ENCODE results near the gene NOS1AP. TPM values are rescaled to one million over a fixed set of nuclear protein-coding genes. Genes with fewer than 3 reads are reported as not detected.

The NOS1AP gene
- total RNA-seq, 4 donors from 2014 or later, result 8.5 to 34.8 (median 14.1) TPM

DNA sequence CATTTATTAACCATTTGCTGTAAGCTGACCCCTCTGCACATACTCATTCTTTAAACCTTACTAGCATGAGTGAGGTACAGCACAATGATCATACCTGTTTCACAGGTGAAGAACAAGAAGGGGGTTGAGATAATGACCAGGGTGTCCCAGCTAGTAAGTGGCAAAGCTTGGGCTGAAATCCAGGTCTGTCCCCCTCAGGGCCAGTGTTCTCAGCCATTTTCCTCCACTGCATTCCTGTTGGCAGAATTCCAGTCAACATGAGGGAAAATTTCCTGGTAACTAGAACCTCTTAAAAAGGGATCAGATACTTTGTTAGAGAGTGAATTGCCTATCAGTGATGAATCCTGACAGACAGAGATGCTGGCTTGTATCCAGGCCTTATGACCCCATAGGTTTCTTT is 259.0 kb downstream of the NOS1AP start:
- no peak for DNase-seq
- Histone ChIP-seq H3K27me3 (no peaks in the 10 kb centered on the region), H3K4me3 (no peak overlapping the region), H3K36me3 (no peaks in the 10 kb centered on the region), H3K27ac (no peak overlapping the region), H3K4me1 (no peaks in the 10 kb centered on the region), H3K9me3 (no peaks in the 10 kb centered on the region)
- TF ChIP-seq, protein P1, sequence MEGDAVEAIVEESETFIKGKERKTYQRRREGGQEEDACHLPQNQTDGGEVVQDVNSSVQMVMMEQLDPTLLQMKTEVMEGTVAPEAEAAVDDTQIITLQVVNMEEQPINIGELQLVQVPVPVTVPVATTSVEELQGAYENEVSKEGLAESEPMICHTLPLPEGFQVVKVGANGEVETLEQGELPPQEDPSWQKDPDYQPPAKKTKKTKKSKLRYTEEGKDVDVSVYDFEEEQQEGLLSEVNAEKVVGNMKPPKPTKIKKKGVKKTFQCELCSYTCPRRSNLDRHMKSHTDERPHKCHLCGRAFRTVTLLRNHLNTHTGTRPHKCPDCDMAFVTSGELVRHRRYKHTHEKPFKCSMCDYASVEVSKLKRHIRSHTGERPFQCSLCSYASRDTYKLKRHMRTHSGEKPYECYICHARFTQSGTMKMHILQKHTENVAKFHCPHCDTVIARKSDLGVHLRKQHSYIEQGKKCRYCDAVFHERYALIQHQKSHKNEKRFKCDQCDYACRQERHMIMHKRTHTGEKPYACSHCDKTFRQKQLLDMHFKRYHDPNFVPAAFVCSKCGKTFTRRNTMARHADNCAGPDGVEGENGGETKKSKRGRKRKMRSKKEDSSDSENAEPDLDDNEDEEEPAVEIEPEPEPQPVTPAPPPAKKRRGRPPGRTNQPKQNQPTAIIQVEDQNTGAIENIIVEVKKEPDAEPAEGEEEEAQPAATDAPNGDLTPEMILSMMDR (IDR thresholded peaks at IDR 0.05), result no peak
- TF ChIP-seq POLR2AphosphoS5 (IDR thresholded peaks at IDR 0.05) (no peak), POLR2A (IDR thresholded peaks at IDR 0.05) (no peak), EP300 (IDR thresholded peaks at IDR 0.05; ENCODE audit: low read depth) (no peak)
- in situ Hi-C loops (cut with MboI; ENCODE audit: low pct_ligation_motif_present in 1 of 4, low pct_unique_long_range_greater_than_20kb in 1 of 4, low sequenced_read_pairs in 3 of 4) (no loop called here), intact Hi-C loops (cut with DNase I; ENCODE audit: low total_unique reads) (no loop called here)

DNA sequence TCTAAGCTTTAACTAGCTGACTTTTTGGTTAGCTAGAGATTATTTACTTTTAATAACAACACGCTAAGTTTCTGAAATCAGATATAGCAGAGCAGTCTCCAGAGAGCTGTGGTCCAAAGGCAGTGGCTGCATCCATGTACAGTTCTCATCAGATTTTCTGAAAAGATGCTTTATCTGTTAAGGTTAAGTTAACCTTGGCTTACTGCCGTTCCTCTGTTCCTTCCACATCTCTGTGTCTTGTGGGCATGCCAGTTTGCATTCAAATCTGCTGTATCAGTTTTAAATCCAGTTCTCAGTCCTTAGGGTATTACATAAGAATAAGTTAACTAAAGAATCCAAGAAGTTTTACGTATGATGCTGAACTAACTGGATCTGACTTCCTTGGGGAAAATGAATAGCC is 260.3 kb downstream of the NOS1AP start:
- TF ChIP-seq EP300 (IDR thresholded peaks at IDR 0.05; ENCODE audit: low read depth) (no peak), POLR2A (IDR thresholded peaks at IDR 0.05) (no peak), POLR2AphosphoS5 (IDR thresholded peaks at IDR 0.05) (no peak)
- TF ChIP-seq, protein P1 (IDR thresholded peaks at IDR 0.05), result no peak
- in situ Hi-C loops (cut with MboI; ENCODE audit: low pct_ligation_motif_present in 1 of 4, low pct_unique_long_range_greater_than_20kb in 1 of 4, low sequenced_read_pairs in 3 of 4), result no loop called here
- H3K36me3 ChIP-seq, result no peaks in the 10 kb centered on the region
- DNase-seq, result no peak
- H3K9me3 ChIP-seq, result no peaks in the 10 kb centered on the region
- intact Hi-C loops (cut with DNase I; ENCODE audit: low total_unique reads), result no loop called here
- no peak overlapping the region for H3K27ac ChIP-seq
- H3K4me3 ChIP-seq, result no peak overlapping the region
- no peaks in the 10 kb centered on the region for H3K27me3 ChIP-seq
- H3K4me1 ChIP-seq, result no peaks in the 10 kb centered on the region
- 51 to 86% methylated on average over 3 of the region's 3 CpGs for WGBS, 2 donors (ENCODE audit: low coverage in 1 of 2)

DNA sequence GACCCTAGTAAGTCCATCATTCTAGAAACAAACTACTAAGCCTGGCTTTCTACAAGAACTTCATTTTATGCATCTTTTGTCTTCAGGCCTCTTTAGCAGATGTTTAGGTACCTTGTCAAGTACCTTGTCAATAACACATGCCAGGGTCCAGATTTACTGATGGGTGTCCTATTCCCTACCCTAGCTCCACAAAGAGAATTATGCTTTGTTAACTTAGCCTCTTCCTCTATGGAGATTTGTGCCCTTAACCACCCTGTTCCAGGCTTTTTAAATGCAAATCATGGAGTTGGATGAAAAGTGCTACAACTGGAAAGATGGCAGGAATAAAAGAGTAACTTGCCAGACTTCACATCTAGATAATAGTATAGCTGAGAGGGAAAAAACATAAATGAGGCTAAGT is 264.5 kb downstream of the NOS1AP start:
- in situ Hi-C loops (cut with MboI; ENCODE audit: low pct_ligation_motif_present in 1 of 4, low pct_unique_long_range_greater_than_20kb in 1 of 4, low sequenced_read_pairs in 3 of 4) (no loop called here), intact Hi-C loops (cut with DNase I; ENCODE audit: low total_unique reads) (no loop called here)
- TF ChIP-seq POLR2A (IDR thresholded peaks at IDR 0.05), result no peak
- TF ChIP-seq, protein P1 (IDR thresholded peaks at IDR 0.05), result no peak
- TF ChIP-seq POLR2AphosphoS5 (IDR thresholded peaks at IDR 0.05), result no peak
- no peak for TF ChIP-seq EP300 (IDR thresholded peaks at IDR 0.05; ENCODE audit: low read depth)
- Histone ChIP-seq H3K4me1 (no peaks in the 10 kb centered on the region), H3K27me3 (no peaks in the 10 kb centered on the region), H3K4me3 (no peak overlapping the region), H3K27ac (no peak overlapping the region), H3K36me3 (no peaks in the 10 kb centered on the region), H3K9me3 (no peaks in the 10 kb centered on the region)
- DNase-seq, result no peak

DNA sequence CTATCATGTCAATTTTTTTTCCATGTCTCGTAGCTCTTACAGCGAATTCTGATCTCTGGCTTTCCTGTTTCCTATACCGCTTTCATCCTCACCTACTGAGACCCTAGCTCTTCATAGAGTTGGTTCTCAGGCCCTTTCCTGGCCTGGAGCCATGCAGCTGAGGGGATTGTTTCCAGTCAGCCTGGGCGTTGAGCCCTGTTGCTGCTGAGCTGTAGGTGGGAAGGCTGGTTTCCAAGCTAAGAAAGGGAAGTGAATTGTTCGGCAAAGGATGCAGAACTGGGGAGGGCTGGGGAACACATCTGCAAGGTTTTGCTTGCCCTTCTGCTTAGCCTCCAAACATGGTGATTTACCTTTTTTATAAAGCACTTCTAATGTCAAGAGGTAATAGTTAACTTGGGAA is 265.6 kb downstream of the NOS1AP start:
- no peak for DNase-seq
- no peak for TF ChIP-seq POLR2A (IDR thresholded peaks at IDR 0.05)
- TF ChIP-seq POLR2AphosphoS5 (IDR thresholded peaks at IDR 0.05), result no peak
- no peak for TF ChIP-seq EP300 (IDR thresholded peaks at IDR 0.05; ENCODE audit: low read depth)
- TF ChIP-seq, protein P1 (IDR thresholded peaks at IDR 0.05), result no peak
- no peak overlapping the region for H3K4me3 ChIP-seq
- in situ Hi-C loops (cut with MboI; ENCODE audit: low pct_ligation_motif_present in 1 of 4, low pct_unique_long_range_greater_than_20kb in 1 of 4, low sequenced_read_pairs in 3 of 4) (no loop called here), intact Hi-C loops (cut with DNase I; ENCODE audit: low total_unique reads) (no loop called here)
- no peaks in the 10 kb centered on the region for H3K9me3 ChIP-seq
- no peaks in the 10 kb centered on the region for H3K36me3 ChIP-seq
- 81 to 100% methylated on average over 1 to 5 of the region's 5 CpGs for WGBS, 2 donors (ENCODE audit: low coverage in 1 of 2)
- H3K27ac ChIP-seq, result no peak overlapping the region
- no peaks in the 10 kb centered on the region for H3K4me1 ChIP-seq
- H3K27me3 ChIP-seq, result no peaks in the 10 kb centered on the region

Data from transverse colon (tissue), 4 donors.